Nephron (organoid): ENCODE results near the gene XAB2.
"Not testable (repeated sequence)": the region's sequence is repeated elsewhere in the genome, so short reads cannot be mapped to it uniquely, and the experiment has no call there.

Experiments used
- H3K27ac Mint-ChIP-seq, 3 experiments: 2 replicates each; pipeline ENCODE4 v1.8.0; 2020; ENCODE audit warnings: mixed read lengths in 3 of 3, mild to moderate bottlenecking in 2 of 3, moderate library complexity in 1 of 3
- H3K27me3 Mint-ChIP-seq: 2 replicates; pipeline ENCODE4 v1.8.0; 2021; ENCODE audit warnings: low read depth, mild to moderate bottlenecking, moderate library complexity, mixed read lengths
- H3K36me3 Mint-ChIP-seq: 2 replicates; pipeline ENCODE4 v1.8.0; 2020; ENCODE audit warnings: low read depth, mixed read lengths
- H3K4me1 Mint-ChIP-seq: 2 replicates; pipeline ENCODE4 v1.8.0; 2020; ENCODE audit warnings: mixed read lengths
- H3K4me3 Mint-ChIP-seq, 3 experiments: 2 replicates each; pipeline ENCODE4 v1.8.0; 2020; ENCODE audit warnings: mild to moderate bottlenecking in 3 of 3, mixed read lengths in 3 of 3, moderate library complexity in 2 of 3
- H3K9me3 Mint-ChIP-seq: 2 replicates; pipeline ENCODE4 v1.8.0; 2020; ENCODE audit warnings: mixed read lengths
- CTCF ChIP-seq, 3 experiments: fragments of 200-600 bp; sonication (generic); IDR thresholded peaks; one replicate each; pipeline ENCODE4 v1.5.0; 2021; ENCODE audit warnings: antibody characterized with exemption in 3 of 3; ENCODE audit not compliant: unreplicated experiment in 3 of 3

XAB2 gene

GRCh38 chr19:7646426-7646700 lies 17.0 kb upstream of the XAB2 start:
- Mint-ChIP-seq H3K36me3 (no peaks in the 10 kb centered on the region), H3K4me3 (no peak overlapping the region), H3K9me3 (no peaks in the 10 kb centered on the region), H3K27me3 (peaks cover 4% of the 10 kb centered on the region), H3K4me1 (no peaks in the 10 kb centered on the region), H3K27ac (no peak overlapping the region)
- TF ChIP-seq CTCF (IDR thresholded peaks at IDR 0.05; ENCODE audit: unreplicated experiment in 3 of 3): no peak

- Mint-ChIP-seq H3K27ac (no peak overlapping the region), H3K36me3 (no peaks in the 10 kb centered on the region), H3K4me3 (no peak overlapping the region), H3K4me1 (no peaks in the 10 kb centered on the region), H3K27me3 (peaks cover 4% of the 10 kb centered on the region), H3K9me3 (no peaks in the 10 kb centered on the region)
- TF ChIP-seq CTCF (IDR thresholded peaks at IDR 0.05; ENCODE audit: unreplicated experiment in 3 of 3): no peak
Measured at GRCh38 chr19:7645656-7646425, 16.5 kb upstream of the XAB2 start.

GRCh38 chr19:7645163-7645562 lies 15.8 kb upstream of the XAB2 start:
- peaks cover 4% of the 10 kb centered on the region for H3K27me3 Mint-ChIP-seq
- no peaks in the 10 kb centered on the region for H3K9me3 Mint-ChIP-seq
- H3K27ac Mint-ChIP-seq: no peak overlapping the region
- H3K36me3 Mint-ChIP-seq: no peaks in the 10 kb centered on the region
- no peak for TF ChIP-seq CTCF (IDR thresholded peaks at IDR 0.05; ENCODE audit: unreplicated experiment in 3 of 3)
- H3K4me1 Mint-ChIP-seq: no peaks in the 10 kb centered on the region
- H3K4me3 Mint-ChIP-seq: no peak overlapping the region

- H3K36me3 Mint-ChIP-seq: no peaks in the 10 kb centered on the region
- H3K9me3 Mint-ChIP-seq: no peaks in the 10 kb centered on the region
- no peaks in the 10 kb centered on the region for H3K4me1 Mint-ChIP-seq
- TF ChIP-seq CTCF (IDR thresholded peaks at IDR 0.05; ENCODE audit: unreplicated experiment in 3 of 3): no peak
- no peak overlapping the region for H3K4me3 Mint-ChIP-seq
- no peak overlapping the region for H3K27ac Mint-ChIP-seq
- H3K27me3 Mint-ChIP-seq: no peaks in the 10 kb centered on the region
Measured at GRCh38 chr19:7644550-7644877, 15.2 kb upstream of the XAB2 start.

- not testable (repeated sequence) for H3K27ac Mint-ChIP-seq, H3K36me3 Mint-ChIP-seq, H3K9me3 Mint-ChIP-seq, H3K4me3 Mint-ChIP-seq, H3K27me3 Mint-ChIP-seq, H3K4me1 Mint-ChIP-seq
Measured at GRCh38 chr19:7643629-7644549, 14.5 kb upstream of the XAB2 start.

- H3K36me3 Mint-ChIP-seq: no peaks in the 10 kb centered on the region
- TF ChIP-seq CTCF (IDR thresholded peaks at IDR 0.05; ENCODE audit: unreplicated experiment in 3 of 3): no peak
- no peak overlapping the region for H3K4me3 Mint-ChIP-seq
- peaks cover 6% of the 10 kb centered on the region for H3K27me3 Mint-ChIP-seq
- no peaks in the 10 kb centered on the region for H3K4me1 Mint-ChIP-seq
- no peak overlapping the region for H3K27ac Mint-ChIP-seq
- no peaks in the 10 kb centered on the region for H3K9me3 Mint-ChIP-seq
Measured at GRCh38 chr19:7643031-7643415, 13.7 kb upstream of the XAB2 start.
